Adrenal gland (tissue), 19 donors: ENCODE data around the gene SLCO2A1. TPM values are rescaled to one million over a fixed set of nuclear protein-coding genes. Genes with fewer than 3 reads are reported as not detected.

Experiments
- DNase-seq, 7 donors: peaks; one replicate each; pipeline ENCODE4 v3.0.0-alpha.2; 2019 to 2020
- H3K27ac ChIP-seq, 5 donors: fragments of 200-600 bp; sonication (generic) in 4 of 5; 1 replicate in 3 of 5; 2 replicates in 2 of 5; pipeline versions ENCODE4 v1.5.1 to v1.8.0; 2016 to 2020; ENCODE audit warnings: mild to moderate bottlenecking in 1 of 5
- H3K27me3 ChIP-seq: fragments of 200-600 bp; 2 replicates; pipeline ENCODE4 v1.8.0; 2021
- H3K36me3 ChIP-seq, 2 donors: fragments of 200-600 bp; replicated peaks in 1 of 2; 1 replicate in 1 of 2; 2 replicates in 1 of 2; pipeline versions ENCODE4 v1.5.1 to v1.8.0; 2018 to 2022
- H3K4me1 ChIP-seq, 2 donors: fragments of 200-600 bp; replicated peaks in 1 of 2; 1 replicate in 1 of 2; 2 replicates in 1 of 2; pipeline versions ENCODE4 v1.5.1 to v1.8.0; 2018 to 2021
- H3K4me3 ChIP-seq, 4 donors: fragments of 200-600 bp; sonication (generic) in 3 of 4; one replicate each; pipeline ENCODE4 v1.5.1; 2016 to 2018
- H3K9me3 ChIP-seq, 3 donors: fragments of 200-600 bp; sonication (generic) in 1 of 3; replicated peaks in 1 of 3; 1 replicate in 2 of 3; 2 replicates in 1 of 3; pipeline versions ENCODE4 v1.5.1 to v1.8.0; 2016 to 2021
- CTCF ChIP-seq, 6 experiments: fragments of 450-650 bp in 4 of 6; fragments of 200-600 bp in 2 of 6; sonication (generic) in 1 of 6; IDR thresholded peaks; 1 replicate in 5 of 6; 2 replicates in 1 of 6; pipeline versions ENCODE4 v1.5.1 to v1.8.0; 2016 to 2021; ENCODE audit warnings: antibody characterized with exemption in 6 of 6, mild to moderate bottlenecking in 2 of 6, moderate library complexity in 1 of 6
- POLR2A ChIP-seq, 2 donors: fragments of 450-650 bp; IDR thresholded peaks; one replicate each; pipeline ENCODE4 v1.6.1; 2017; ENCODE audit warnings: antibody characterized with exemption in 2 of 2, mild to moderate bottlenecking in 2 of 2, moderate library complexity in 1 of 2
- WGBS, 4 donors: extraction: QIAGEN DNeasy Blood & Tissue Kit in 2 of 4; methylation state at CpG; one replicate each; pipeline versions ENCODE4 v1.1.5 to v1.1.7; 2013 to 2017; 5-methylcytosine and 5-hydroxymethylcytosine counted together
- intact Hi-C, 2 donors: fragments of 100-400 bp; cut with DNase I; formaldehyde crosslinking; loops; one replicate each; pipeline versions ENCODE4 v1.14.1 to v1.15.0; 2022 to 2023
- long read RNA-seq, 10 donors: library from polyadenylated mRNA in 3 of 10; unstranded in 2 of 10; stranded (forward) in 1 of 10; transcript quantifications; one replicate each; pipeline ENCODE4 v2.0.0 and lab custom pipeline, GENCODE V29; 2021 to 2026
- polyA plus RNA-seq, 3 donors: library from polyadenylated mRNA; stranded (reverse); fragments of 200-250 nt in 2 of 3; fragments of 350-450 nt in 1 of 3; fragmentation: Illumina TruSeq in 1 of 3; extraction: RNeasy Lipid Tissue Mini Kit (QIAGEN cat#74804) in 1 of 3; gene quantifications; one replicate each; pipeline ENCODE4 v1.2.3, GENCODE V29; 2013 to 2014
- total RNA-seq, 9 donors: library from RNA; depleted of rRNA in 4 of 9; stranded (reverse); fragments of >200 nt in 4 of 9; fragments of 120-200 nt in 1 of 9; fragmentation: NEBNext Ultra II Directional in 1 of 9; extraction: Animal tissue kit (Norgen Biotek cat#: 25700) in 1 of 9; gene quantifications; one replicate each; pipeline versions ENCODE4 v1.1.0 to v1.2.4, GENCODE V29; 2013 to 2023
- donor health status: healthy with polysubstance abuse.
- donor health status: Bipolar disorder and iron deficiency.
- donor health status: DM: yes; HTN: yes; CAD: no.
- donor health status: DM: no; HTN: no; CAD: no.
- donor health status: DM: no; HTN: no; CAD: no.
- donor health status: DM: yes; HTN: yes; CAD: no.

The SLCO2A1 gene
- total RNA-seq: 100 to 1,000 TPM in 2 of 9 donors, 10 to 100 TPM in 6, 1 to 10 TPM in 1; 2.3 to 141 (median 30.8) TPM
- 10 to 100 TPM; 21.0 to 67.8 (median 25.4) TPM for polyA plus RNA-seq
- long read RNA-seq, donor 1, full-length matches to known transcripts: 1 of 1 reads
- long read RNA-seq, donor 1, partial matches to known transcripts: 0 of 1 reads
- long read RNA-seq, donor 1, other reads (novel, unspliced or antisense): 0 of 1 reads
- long read RNA-seq, donor 2, full-length matches to known transcripts: 2 of 15 reads
- long read RNA-seq, donor 2, partial matches to known transcripts: 13 of 15 reads
- long read RNA-seq, donor 2, other reads (novel, unspliced or antisense): 0 of 15 reads
- long read RNA-seq, donor 3, full-length matches to known transcripts: 2 of 2 reads
- long read RNA-seq, donor 3, partial matches to known transcripts: 0 of 2 reads
- long read RNA-seq, donor 3, other reads (novel, unspliced or antisense): 0 of 2 reads
- long read RNA-seq, donor 4, full-length matches to known transcripts: 3 of 15 reads
- long read RNA-seq, donor 4, partial matches to known transcripts: 2 of 15 reads
- long read RNA-seq, donor 4, other reads (novel, unspliced or antisense): 10 of 15 reads
- long read RNA-seq, donor 5, full-length matches to known transcripts: 59 of 90 reads
- long read RNA-seq, donor 5, partial matches to known transcripts: 11 of 90 reads
- long read RNA-seq, donor 5, other reads (novel, unspliced or antisense): 20 of 90 reads
- long read RNA-seq, donor 6, full-length matches to known transcripts: 7 of 24 reads
- long read RNA-seq, donor 6, partial matches to known transcripts: 7 of 24 reads
- long read RNA-seq, donor 6, other reads (novel, unspliced or antisense): 10 of 24 reads
- long read RNA-seq, donor 7: 0 reads
- long read RNA-seq, donor 8, full-length matches to known transcripts: 3 of 3 reads
- long read RNA-seq, donor 8, partial matches to known transcripts: 0 of 3 reads
- long read RNA-seq, donor 8, other reads (novel, unspliced or antisense): 0 of 3 reads
- long read RNA-seq, donor 9: 0 reads
- long read RNA-seq, donor 10: 0 reads

GRCh38 chr3:134029734-134030378, at the start of gene SLCO2A1:
Gene SLCO2A1, minus strand, starts transcription at chr3:134029925. Its CDS starts 123 bp downstream, at chr3:134029802.
- intact Hi-C loops: no loop called here
- H3K9me3 ChIP-seq: no peaks in the 10 kb centered on the region
- DNase-seq: peak in 5 of 7 donors; percentile 22 to 58 (median 41)
- 0 to 2% (median 1%) methylated on average over 9 to 67 of the region's 67 CpGs for WGBS, 4 donors
- H3K27me3 ChIP-seq: peaks cover 13% of the 10 kb centered on the region
- peak within 1 kb of the TSS in 2 of 5 donors; percentile 34 to 75 for H3K27ac ChIP-seq
- H3K4me1 ChIP-seq: no peaks in the 10 kb centered on the region
- peak within 1 kb of the TSS in 2 of 4 donors; percentile 27 to 75 for H3K4me3 ChIP-seq
- TF ChIP-seq POLR2A (IDR thresholded peaks at IDR 0.05) (peak; percentile 17 to 22), CTCF (IDR thresholded peaks at IDR 0.05) (no peak)
- no peaks in the 10 kb centered on the region for H3K36me3 ChIP-seq

GRCh38 chr3:134079111-134079547, 49.4 kb upstream of the SLCO2A1 start:
- Histone ChIP-seq H3K9me3 (no peaks in the 10 kb centered on the region), H3K27ac (no peak overlapping the region), H3K36me3 (no peaks in the 10 kb centered on the region), H3K4me1 (no peaks in the 10 kb centered on the region), H3K4me3 (no peak overlapping the region), H3K27me3 (no peaks in the 10 kb centered on the region)
- 50 to 73% (median 68%) methylated on average over 4 of the region's 4 CpGs for WGBS, 4 donors
- intact Hi-C loops: no loop called here
- peak in 5 of 7 donors; percentile 26 to 78 (median 39) for DNase-seq
- no peak for TF ChIP-seq CTCF (IDR thresholded peaks at IDR 0.05)
- no peak for TF ChIP-seq POLR2A (IDR thresholded peaks at IDR 0.05)

- Histone ChIP-seq H3K36me3 (no peaks in the 10 kb centered on the region), H3K27me3 (no peaks in the 10 kb centered on the region), H3K4me3 (no peak overlapping the region), H3K27ac (peak overlapping the region in 1 of 5 donors; percentile 16), H3K4me1 (no peaks in the 10 kb centered on the region), H3K9me3 (no peaks in the 10 kb centered on the region)
- no peak for DNase-seq
- intact Hi-C loops: no loop called here
- 75 to 84% (median 77%) methylated on average over 7 to 8 of the region's 8 CpGs for WGBS, 4 donors
- no peak for TF ChIP-seq CTCF (IDR thresholded peaks at IDR 0.05)
- TF ChIP-seq POLR2A (IDR thresholded peaks at IDR 0.05): no peak
Measured at GRCh38 chr3:134078169-134078831, 48.6 kb upstream of the SLCO2A1 start.
